ENCODE measurements around the gene EGFR. TPM values are rescaled to one million over a fixed set of nuclear protein-coding genes. Genes with fewer than 3 reads are reported as not detected.

The EGFR gene
- polyA plus RNA-seq, 3 donors: 32.0 to 35.6 (median 32.0) TPM

DNA sequence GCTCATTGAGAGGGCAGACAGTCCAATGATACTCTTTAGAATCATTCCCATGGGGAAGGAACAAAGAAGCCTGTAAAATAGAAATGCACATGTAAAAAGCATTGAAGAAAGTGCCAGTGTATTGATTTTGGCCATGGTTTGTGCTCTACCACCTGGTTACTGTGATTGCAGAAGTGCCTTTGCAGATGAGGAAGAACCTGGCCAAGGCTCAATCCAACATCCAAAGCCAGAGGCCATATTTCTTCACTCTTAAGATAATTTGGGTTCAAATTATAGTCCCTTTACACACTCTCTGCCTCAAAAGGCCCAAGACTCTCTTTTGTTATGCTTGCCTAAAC lies 122.1 kb downstream of the EGFR start:
- DNase-seq: no peak

DNA sequence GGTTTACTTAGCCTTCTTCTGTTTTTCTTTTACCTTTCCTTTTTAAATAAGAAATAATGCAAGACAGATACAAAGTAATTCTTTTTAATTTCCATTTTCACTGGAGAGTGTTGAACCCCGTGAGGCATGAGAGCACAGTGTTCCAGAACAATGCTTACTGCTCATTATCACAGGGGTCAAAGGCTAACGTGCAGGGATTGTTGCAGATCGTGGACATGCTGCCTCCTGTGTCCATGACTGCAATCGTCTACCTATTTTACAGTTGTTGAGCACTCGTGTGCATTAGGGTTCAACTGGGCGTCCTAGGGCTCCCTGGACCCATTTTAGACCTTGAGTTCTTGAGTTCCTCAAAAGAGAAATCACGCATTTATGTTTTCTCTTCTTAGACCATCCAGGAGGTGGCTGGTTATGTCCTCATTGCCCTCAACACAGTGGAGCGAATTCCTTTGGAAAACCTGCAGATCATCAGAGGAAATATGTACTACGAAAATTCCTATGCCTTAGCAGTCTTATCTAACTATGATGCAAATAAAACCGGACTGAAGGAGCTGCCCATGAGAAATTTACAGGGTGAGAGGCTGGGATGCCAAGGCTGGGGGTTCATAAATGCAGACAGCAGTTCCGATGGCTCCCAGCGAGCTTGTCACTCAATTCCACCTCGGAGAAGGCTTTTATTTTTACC lies 124.2 kb downstream of the EGFR start:
- DNase-seq: no peak

DNA sequence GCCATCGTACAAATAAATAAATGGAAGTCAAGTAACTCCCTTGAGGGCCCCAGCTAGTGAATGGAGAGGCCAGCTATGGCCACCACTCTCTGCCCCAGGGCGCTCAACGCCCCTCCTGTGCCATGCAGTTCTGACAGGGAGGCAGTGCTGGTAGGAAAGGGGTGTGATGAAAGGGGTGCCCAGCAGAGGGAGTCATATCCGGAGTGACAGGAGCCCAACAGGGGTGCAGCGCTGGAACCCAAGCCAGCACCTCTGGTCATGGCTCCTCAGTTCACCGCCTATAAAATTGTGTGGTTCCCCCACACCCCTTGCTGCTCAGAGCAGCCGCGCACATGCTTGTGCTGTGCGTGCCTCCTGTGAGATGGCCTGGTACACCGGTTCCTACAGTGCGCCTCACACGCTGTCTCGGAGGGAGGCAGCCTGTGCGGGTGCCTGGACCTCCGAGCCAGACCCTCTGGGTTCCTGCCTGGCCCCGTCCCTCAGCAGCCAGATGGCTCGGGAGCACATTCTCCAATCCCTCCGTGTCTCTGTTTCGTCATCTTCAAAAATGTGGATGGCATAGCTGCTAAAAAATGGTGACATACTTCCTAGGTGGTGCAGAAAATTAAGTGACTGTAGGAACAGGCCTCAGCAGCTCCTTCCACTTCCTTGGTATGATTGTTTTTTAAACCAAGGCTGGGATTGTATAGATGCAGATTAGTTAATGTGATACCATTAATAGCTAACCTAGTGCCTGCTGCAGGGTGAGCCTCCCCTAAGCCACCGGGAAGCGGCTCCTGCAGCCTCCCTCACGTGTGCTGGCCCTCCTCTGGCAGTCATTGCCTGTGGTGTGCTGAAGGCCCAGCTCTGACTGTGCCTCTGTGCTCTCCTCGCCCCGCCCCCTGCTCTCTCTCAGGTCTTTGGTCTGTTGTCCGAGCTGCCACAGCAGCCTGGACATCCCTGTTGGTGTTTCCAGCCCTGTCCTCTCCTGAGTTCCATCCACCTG lies 125.8 kb downstream of the EGFR start:
- peak; percentile 48 for DNase-seq

DNA sequence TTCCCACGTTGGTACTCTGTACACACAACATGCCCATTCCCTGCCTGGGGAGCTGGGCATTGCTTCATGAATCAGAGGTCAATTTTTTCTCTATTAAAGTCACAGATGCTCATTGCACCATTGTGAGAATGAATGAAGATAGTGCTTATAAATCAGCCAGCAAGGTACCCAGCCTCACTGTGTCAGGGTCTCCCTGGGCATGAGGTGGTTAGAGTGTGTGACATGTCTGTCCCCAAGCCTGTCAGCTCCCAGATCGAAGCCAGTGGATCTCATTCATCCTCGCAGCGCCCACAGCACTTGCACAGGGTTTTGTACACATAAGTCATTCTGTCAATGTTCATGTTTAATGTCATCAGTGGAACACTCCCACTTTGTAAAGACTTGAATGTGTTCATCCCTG lies 126.8 kb downstream of the EGFR start:
- no peak for DNase-seq

DNA sequence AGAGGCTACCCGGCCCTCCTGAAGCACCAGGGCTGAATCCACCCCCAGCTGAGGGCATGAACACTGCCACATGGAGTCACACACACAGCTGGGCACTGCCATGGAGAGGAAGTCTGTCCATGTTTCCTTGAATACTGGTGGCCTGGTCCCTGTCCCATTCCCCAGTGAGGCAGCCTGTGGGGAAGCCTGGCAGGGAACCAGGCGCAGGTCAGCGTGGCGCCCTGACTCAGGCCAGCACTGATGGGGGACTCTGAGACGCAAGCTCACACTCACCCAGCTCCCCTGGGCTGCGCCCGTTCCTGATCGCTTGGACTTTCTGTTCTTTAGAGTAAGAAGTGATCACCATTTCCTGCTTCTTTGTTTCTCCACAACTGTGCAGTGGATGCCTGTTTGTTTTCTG lies 128.3 kb downstream of the EGFR start:
- no peak for DNase-seq

DNA sequence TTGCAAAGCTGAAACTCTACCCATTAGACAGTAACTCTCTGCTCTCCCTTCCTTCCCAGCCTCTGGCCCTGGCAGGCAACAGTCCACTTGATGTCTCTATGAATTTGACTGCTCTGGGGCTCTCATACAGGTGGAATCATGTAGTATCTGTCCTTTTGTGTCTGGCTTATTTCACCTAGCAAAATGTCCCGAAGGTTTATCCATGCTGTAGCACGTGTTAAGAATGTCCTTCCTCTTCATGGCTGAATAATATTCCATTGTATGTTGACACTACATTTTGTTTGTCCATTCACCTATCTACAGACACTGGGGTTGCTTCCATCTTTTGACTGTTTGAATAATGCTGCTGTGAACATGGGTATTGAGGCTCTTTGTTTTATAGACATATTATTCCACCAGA lies 128.9 kb downstream of the EGFR start:
- DNase-seq: no peak

DNA sequence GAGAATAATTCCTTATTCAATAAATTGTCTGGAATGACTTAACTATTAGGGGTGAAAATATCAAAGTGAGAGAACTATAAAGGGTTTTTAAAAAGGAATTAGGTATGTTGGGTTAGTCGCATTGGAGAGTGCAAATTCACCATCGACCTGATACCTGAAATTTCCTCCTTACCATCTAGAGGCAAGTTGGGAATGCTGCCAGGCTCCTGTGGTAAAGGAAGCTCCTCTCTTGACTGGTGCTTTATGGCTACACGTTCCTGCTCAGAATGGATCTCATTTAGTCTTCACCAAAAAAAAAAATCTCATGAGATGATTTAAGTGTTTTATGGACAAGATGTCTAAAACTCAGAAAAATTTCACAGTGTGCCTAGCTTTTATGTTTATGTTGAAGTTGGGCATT lies 129.8 kb downstream of the EGFR start:
- no peak for DNase-seq

DNA sequence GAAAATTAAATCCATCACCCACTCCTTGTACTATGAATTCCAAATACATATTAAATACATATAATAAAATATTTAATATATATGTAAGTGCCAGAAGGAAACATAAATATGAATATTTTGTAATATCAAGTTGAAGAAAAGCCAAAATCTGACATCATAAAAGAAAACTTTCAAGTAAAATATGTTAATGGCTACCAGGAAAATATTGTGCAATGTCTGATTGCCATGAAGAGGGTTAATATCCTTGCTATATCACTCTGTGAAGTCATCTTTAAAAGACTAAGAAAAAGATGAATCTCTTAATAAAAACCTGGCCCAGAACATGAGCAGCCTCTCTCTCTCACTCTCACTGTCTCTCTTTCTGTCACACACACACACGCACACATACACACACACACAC lies 130.2 kb downstream of the EGFR start:
- no peak for DNase-seq

DNA sequence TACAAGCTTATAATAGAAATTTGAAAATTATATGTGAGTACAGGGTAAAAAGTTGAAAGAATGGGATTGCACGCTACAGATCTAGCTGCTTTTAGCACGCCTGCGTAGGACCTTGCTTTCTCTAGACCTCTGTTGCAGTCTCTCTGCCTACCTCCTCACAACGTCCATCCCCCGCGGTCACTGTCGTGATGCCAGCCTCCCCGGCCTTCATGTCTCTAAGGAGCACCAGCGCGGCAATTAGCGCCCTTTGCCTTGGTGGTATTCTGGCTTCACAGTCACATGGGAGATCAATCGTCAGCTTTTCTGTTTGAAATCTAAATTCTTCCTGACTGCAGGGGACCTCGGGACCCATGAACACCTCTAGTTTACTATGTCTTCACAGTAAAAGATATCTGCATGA lies 131.3 kb downstream of the EGFR start:
- DNase-seq: no peak

DNA sequence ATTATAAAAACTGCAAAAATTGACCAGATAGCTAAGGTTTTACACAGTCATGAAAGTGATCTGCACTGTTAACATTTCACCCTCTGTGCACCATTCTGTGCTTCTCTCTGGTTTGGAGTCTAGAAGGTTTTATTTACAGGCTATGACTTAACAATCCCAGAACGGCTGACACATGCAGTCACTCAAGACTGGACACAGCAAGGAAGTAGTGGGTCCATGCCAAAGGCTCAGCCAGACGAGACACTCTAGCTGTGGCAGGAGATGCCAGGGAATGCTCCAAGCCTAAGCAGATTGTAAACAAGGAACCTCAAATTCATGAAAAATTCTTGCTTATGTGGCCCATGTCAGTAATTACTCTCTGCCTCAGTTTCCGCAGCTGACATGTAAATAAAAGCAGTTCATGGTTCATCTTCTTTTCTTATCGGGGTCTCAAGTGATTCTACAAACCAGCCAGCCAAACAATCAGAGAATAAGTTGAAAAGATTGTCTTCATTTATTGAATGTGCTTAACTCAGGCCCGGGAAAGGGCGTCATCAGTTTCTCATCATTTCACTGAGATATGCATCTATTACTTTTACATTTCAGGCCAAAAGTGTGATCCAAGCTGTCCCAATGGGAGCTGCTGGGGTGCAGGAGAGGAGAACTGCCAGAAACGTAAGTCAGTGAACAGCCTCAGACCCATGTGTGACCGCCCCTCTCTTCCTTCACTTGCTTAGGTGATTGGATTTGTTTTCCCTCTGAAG lies 132.1 kb downstream of the EGFR start:
- DNase-seq: no peak

DNA sequence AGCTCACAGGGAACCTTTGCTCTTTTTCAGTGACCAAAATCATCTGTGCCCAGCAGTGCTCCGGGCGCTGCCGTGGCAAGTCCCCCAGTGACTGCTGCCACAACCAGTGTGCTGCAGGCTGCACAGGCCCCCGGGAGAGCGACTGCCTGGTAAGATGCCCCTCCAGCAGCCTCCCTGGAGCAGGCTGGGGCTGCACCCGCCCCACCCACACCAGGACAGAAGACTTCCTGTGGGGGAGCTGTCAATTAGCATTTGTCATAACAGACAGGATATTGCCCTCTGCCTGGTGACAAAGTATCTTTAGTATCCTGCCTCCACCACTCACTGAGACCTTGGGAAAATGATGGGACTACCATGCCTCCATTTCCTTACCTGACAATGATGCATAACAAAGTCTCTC lies 133.7 kb downstream of the EGFR start:
- no peak for DNase-seq

DNA sequence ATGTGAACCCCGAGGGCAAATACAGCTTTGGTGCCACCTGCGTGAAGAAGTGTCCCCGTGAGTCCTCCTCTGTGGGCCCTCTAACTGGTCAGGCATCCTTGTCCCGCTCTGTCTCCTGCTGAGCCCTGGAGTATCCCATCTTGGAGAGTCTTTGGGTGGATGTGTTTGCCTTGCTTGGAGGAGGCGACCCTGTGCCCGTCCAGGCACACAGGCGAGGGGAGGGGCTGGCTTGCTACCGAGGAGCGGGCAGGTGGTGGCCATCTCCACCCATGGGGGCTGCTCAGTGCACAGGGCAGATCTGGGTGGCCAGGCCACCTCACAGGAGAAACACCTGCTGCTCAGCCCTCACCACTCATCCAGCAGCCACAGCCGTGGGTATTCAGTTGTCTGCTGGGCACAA lies 135.3 kb downstream of the EGFR start:
- DNase-seq: no peak

DNA sequence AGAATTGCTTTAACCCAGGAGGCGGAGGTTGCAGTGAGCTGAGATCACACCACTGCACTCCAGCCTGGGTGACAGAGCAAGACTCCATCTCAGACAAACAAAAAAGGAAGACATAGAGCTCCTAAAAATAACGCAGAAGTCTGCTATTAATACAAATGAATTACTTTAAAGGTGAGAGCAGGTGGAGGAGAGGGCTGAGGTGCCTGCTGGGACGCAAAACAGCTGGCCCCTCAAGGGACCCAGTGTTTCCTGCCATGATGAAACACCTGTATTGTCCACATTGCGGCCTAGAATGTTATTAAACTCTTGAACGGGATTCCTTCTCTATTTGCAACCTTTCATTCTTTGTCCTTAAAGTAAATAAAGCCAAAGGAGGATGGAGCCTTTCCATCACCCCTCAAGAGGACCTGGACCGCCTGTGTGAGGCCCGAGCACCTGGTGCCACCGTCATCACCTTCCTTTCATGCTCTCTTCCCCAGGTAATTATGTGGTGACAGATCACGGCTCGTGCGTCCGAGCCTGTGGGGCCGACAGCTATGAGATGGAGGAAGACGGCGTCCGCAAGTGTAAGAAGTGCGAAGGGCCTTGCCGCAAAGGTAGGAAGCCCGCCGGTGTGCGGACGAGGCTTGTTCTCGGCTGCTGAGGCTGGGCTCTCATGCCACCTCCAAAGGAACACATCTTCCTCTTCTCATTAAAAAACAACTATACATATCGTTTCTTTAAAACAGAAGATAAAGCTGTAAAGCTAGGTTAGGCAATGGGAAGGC lies 136.7 kb downstream of the EGFR start:
- DNase-seq: no peak

DNA sequence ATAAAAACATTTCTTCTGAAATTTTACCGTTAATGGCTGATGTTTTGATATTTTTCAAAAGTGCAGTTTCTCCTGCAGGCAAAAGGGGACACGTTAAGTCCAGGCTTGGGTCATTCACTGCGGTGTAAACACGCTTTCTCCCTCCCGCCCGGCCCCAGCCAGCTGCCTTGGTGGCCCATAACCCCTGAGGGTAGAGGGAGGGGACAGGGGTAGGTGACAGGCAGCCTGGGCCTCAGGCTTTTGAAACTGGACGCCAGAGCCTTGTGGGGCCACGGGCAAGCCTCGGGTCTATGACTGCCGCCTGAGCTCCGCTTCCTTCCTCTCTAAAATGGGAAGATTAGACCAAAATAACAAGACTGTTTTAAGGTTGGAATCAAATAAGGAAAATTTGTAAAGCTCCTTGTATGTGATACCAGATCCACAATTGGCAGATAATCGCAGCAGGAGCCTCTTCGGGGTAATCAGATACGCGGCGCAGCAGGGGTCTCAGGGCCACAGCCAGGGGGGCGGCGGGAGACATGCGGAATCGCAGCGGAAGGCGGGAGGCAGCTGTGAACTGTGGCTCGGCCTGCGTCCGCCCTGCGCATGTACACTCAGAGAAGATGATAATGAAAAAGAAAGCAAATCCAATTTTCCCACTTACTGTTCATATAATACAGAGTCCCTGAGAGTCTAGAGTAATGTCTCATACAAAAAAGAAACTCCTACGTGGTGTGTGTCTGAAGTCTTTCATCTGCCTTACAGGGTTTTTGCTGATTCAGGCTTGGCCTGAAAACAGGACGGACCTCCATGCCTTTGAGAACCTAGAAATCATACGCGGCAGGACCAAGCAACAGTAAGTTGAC lies 138.3 kb downstream of the EGFR start:
- no peak for DNase-seq

DNA sequence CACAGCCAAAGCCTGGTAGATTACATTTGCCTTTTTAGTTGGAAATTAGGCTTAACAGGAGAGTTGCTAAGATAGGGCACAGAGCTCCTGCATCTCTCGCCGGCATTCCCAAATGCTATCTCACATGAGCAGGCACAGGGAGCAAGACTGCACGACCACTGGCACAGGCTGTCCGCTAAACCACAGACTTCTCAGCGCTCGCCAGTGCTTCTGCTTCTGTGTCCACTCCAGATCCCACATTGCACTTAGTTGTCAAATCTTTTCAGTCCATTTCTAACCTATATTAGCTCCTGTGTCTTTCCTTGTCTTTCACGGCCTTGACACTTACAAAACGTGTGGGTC lies 138.9 kb downstream of the EGFR start:
- DNase-seq: no peak

DNA sequence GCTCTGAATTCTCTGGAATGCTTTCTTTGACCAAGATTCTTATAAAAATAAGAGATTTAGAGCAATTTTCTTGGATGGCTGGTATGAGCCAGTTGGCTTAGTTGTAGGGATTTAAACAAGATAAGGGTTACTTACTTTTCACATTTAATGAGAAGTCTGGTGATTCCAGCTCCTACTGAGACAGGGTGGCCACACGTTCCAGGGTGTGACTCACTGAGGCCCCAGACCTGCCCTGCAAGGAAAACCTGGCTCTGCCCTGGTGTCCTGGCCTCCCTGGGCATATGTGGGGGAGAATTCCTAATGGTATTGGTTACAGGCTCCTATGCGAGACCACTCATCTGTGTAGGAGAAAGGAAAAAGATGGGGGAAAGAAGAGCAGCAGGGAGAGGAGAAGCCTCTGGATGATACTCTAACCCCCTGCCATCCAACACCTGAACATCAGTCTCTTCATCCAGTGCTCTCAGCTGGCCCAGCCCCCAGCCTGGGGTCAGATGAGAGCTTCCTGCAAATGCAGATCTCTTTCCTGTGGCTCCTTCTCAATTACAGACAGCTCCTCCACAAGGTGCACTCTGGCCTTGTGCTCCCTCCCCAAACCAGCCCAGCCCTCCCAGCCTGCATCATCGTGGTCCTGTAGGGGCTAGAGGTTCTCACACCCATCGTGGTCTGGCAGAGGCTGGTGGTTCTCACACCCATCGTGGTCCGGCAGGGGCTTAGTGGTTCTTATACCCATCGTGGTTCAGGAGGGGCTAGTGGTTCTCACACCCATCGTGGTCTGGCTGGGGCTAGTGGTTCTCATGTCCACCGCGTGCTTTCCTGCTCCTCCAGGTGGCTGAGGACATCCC lies 139.9 kb downstream of the EGFR start:
- DNase-seq: peak; percentile 30

DNA sequence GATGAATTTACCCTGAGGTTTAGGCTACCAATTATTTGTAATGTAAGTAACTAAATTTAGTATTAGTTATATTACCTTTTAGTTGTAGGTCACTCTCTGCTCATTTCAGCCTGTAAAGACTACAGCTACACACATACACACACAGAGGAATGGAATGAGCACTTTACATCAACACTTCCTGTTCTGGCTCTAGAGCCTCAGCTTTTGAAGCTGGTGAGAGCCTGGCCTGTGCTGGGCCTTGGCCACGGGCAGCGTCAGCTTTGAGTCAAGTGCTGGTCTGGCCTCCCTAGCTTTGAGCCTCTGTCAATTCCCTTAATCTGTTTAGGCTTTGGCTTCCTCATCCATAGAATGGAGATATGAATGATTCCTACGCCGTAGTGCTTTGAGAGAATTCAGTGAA lies 141.7 kb downstream of the EGFR start:
- DNase-seq: no peak

DNA sequence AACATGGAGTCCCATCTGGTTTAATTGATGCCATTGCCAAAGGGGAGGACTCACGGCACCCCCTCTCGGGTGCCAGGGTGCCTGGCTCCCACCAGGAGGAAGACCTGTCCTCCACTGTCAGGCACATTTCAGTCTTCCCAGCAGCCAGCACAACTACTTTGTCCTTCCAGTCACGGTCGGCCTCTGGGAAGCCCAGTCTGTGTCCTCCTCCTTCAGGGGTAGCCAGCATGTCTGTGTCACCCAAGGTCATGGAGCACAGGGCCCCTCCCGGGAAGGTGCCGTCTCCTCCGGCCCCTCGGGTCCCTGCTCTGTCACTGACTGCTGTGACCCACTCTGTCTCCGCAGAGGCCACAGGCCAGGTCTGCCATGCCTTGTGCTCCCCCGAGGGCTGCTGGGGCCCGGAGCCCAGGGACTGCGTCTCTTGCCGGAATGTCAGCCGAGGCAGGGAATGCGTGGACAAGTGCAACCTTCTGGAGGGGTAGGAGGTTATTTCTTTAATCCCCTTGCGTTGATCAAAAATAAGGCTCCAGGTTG lies 142.4 kb downstream of the EGFR start:
- DNase-seq: no peak

DNA sequence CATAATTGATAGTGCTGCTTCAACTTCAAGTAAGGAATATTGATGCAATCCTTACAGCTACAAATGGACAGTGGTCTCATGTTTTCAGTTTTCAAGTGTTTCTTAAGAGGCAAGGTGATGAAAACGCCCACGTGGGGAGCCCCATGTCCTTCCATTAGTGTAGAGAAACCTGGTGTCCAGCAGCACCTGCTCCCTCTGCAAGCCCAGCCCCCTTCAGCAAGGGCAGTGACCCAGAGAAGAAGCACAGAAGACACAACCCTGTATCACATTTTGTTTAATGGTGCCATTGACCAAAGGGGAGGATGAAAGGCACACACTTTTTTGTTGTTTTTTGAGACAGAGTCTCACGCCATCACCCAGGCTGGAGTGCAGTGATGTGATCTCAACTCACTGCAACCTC lies 143.7 kb downstream of the EGFR start:
- DNase-seq: no peak

DNA sequence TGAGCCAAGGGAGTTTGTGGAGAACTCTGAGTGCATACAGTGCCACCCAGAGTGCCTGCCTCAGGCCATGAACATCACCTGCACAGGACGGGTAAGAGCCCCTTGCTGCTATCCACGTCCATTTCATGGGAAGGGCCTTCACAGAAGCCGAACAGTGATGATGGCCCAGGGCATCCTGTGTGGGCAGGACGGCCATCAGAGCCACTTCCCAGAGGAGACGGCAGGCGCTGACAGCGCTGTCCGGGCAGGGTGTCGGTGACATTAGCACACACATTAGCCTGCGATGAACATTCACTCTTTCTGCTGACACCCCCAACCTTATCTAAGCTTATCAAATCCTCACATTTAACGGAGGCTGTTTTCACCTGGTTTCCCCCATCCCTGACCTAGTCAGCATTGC lies 144.9 kb downstream of the EGFR start:
- no peak for DNase-seq
